GM12878 (cell line): ENCODE measurements around the gene SERHL2. TPM values are rescaled to one million over a fixed set of nuclear protein-coding genes. Genes with fewer than 3 reads are reported as not detected.

Experiments
- ATAC-seq: fragments of 200-7000 bp; cut with Tn5 transposase; 3 replicates; pipeline ENCODE4 v1.9.1; 2020; ENCODE audit warnings: mild to moderate bottlenecking, moderate library complexity
- BruUV-seq: library from RNA; stranded (reverse); fragments of 400-500 nt; replicated peaks from 2 replicates; lab custom pipeline; 2021; lab: Mats Ljungman, UMichigan
- CTCF ChIA-PET: fragments of 300-600 bp; sonication (Branson Sonifier 250); formaldehyde crosslinking; extraction: SDS; loops from one replicate; lab custom pipeline; 2021; ENCODE audit warnings: inconsistent platforms; lab: Yijun Ruan, JAX
- POLR2A ChIA-PET: fragments of 350-600 bp; formaldehyde crosslinking; extraction: SDS; loops from one replicate; lab custom pipeline; 2021; ENCODE audit warnings: inconsistent platforms; lab: Charles Lee
- RAD21 ChIA-PET: fragments of 300-600 bp; sonication (Branson Sonifier 250); formaldehyde crosslinking; loops from one replicate; lab custom pipeline; 2023; ENCODE audit warnings: antibody characterized with exemption; ENCODE audit not compliant: unreplicated experiment; lab: Charles Lee
- SMC1A ChIA-PET: fragments of 300-600 bp; sonication (Branson Sonifier 250); formaldehyde crosslinking; loops from one replicate; lab custom pipeline; 2023; ENCODE audit not compliant: unreplicated experiment, uncharacterized antibody; lab: Charles Lee
- DNase-seq: peaks from one replicate; pipeline ENCODE4 v3.0.0-alpha.2; 2011; ENCODE audit warnings: low read depth, low spot score
- FAIRE-seq: peaks from 3 replicates; lab custom pipeline; 2011; peaks lifted over from hg19 to GRCh38; lab: Jason Lieb, UNC
- H2AFZ ChIP-seq: 2 replicates; pipeline ENCODE4 v1.6.0; 2011; ENCODE audit warnings: low read depth, low read length, control low read depth; ENCODE audit not compliant: control insufficient read depth
- H3K27ac ChIP-seq: 2 replicates; pipeline ENCODE4 v1.5.1; 2011; ENCODE audit warnings: control low read depth; ENCODE audit not compliant: control insufficient read depth, insufficient read depth
- H3K27me3 ChIP-seq, 2 experiments: replicated peaks in 1 of 2; 2 replicates each; pipeline versions ENCODE4 v1.6.0 to v1.6.1; 2011; ENCODE audit warnings: low read length in 1 of 2; ENCODE audit not compliant: control insufficient read depth in 2 of 2, insufficient read depth in 2 of 2
- H3K36me3 ChIP-seq, 2 experiments: 2 replicates each; pipeline ENCODE4 v1.5.1; 2011; ENCODE audit warnings: low read length in 1 of 2; ENCODE audit not compliant: control insufficient read depth in 2 of 2, insufficient read depth in 2 of 2
- H3K4me1 ChIP-seq: 2 replicates; pipeline ENCODE4 v1.6.1; 2011; ENCODE audit warnings: mild to moderate bottlenecking, low read length, moderate library complexity, mixed read lengths; ENCODE audit not compliant: control insufficient read depth, insufficient read depth
- H3K4me2 ChIP-seq: 2 replicates; pipeline ENCODE4 v1.6.0; 2011; ENCODE audit warnings: control low read depth; ENCODE audit not compliant: control insufficient read depth, insufficient read depth
- H3K4me3 ChIP-seq: fragments of 200-600 bp; sonication (generic); 2 replicates; pipeline ENCODE4 v1.5.1; 2016
- H3K79me2 ChIP-seq: 2 replicates; pipeline ENCODE4 v1.6.0; 2011; ENCODE audit warnings: low read length; ENCODE audit not compliant: control insufficient read depth, insufficient read depth
- H3K9ac ChIP-seq: 2 replicates; pipeline ENCODE4 v1.8.0; 2011; ENCODE audit warnings: low read length, control low read depth, mixed read lengths; ENCODE audit not compliant: control insufficient read depth, insufficient read depth
- H3K9me3 ChIP-seq: replicated peaks from 3 replicates; pipeline ENCODE4 v1.5.1; 2011; ENCODE audit warnings: mild to moderate bottlenecking, low read length; ENCODE audit not compliant: control insufficient read depth, insufficient read depth
- H4K20me1 ChIP-seq: 2 replicates; pipeline ENCODE4 v1.6.0; 2011; ENCODE audit not compliant: control insufficient read depth, insufficient read depth
- ATF2 ChIP-seq: IDR thresholded peaks from 2 replicates; pipeline ENCODE4 v1.6.1; 2012; ENCODE audit warnings: low read length, inconsistent platforms
- ATF7 ChIP-seq: fragments of 450-650 bp; IDR thresholded peaks from 2 replicates; pipeline ENCODE4 v1.6.1; 2016; ENCODE audit warnings: low read depth, mild to moderate bottlenecking
- CREB1 ChIP-seq: IDR thresholded peaks from 2 replicates; pipeline ENCODE4 v1.6.1; 2012; ENCODE audit warnings: low read depth, mild to moderate bottlenecking, inconsistent platforms
- CREM ChIP-seq: IDR thresholded peaks from 2 replicates; pipeline ENCODE4 v1.6.1; 2014; ENCODE audit warnings: antibody characterized with exemption, low read depth
- EP300 ChIP-seq, 2 experiments: fragments of 150-350 bp in 1 of 2; IDR thresholded peaks; 2 replicates each; pipeline ENCODE4 v1.6.1; 2011 to 2012; ENCODE audit warnings: low read depth in 2 of 2, low read length in 2 of 2, borderline replicate concordance in 1 of 2, improper control_type of control experiment in 1 of 2, inconsistent platforms in 1 of 2; ENCODE audit not compliant: control insufficient read depth in 1 of 2
- NR2C2 ChIP-seq: IDR thresholded peaks from 2 replicates; pipeline ENCODE4 v1.6.1; 2011; ENCODE audit warnings: borderline replicate concordance, low read depth; ENCODE audit not compliant: control insufficient read depth, insufficient read length
- PML ChIP-seq: IDR thresholded peaks from 2 replicates; pipeline ENCODE4 v1.6.1; 2012; ENCODE audit warnings: low read length, inconsistent platforms
- RAD51 ChIP-seq: fragments of 450-650 bp; IDR thresholded peaks from 2 replicates; pipeline ENCODE4 v1.6.1; 2016; ENCODE audit warnings: moderate library complexity, mild to moderate bottlenecking, inconsistent platforms
- SPI1 ChIP-seq: IDR thresholded peaks from 2 replicates; pipeline ENCODE4 v1.6.1; 2011; ENCODE audit warnings: low read depth, mild to moderate bottlenecking, low read length, moderate library complexity, borderline replicate concordance; ENCODE audit not compliant: insufficient read depth
- SRF ChIP-seq, 2 experiments: IDR thresholded peaks; 2 replicates each; pipeline ENCODE4 v1.6.1; 2011; ENCODE audit warnings: low read depth in 2 of 2, low read length in 2 of 2, mild to moderate bottlenecking in 1 of 2, moderate library complexity in 1 of 2
- TARDBP ChIP-seq: IDR thresholded peaks from 2 replicates; pipeline ENCODE4 v1.6.1; 2016; ENCODE audit warnings: borderline replicate concordance
- YY1 ChIP-seq: IDR thresholded peaks from 2 replicates; pipeline ENCODE4 v1.6.1; 2011; ENCODE audit warnings: low read depth, mild to moderate bottlenecking, low read length
- ZNF207 ChIP-seq: fragments of 450-650 bp; IDR thresholded peaks from 2 replicates; pipeline ENCODE4 v1.6.1; 2014; ENCODE audit warnings: antibody characterized with exemption, mild to moderate bottlenecking, borderline replicate concordance
- ZNF592 ChIP-seq: fragments of 450-650 bp; IDR thresholded peaks from 2 replicates; pipeline ENCODE4 v1.6.1; 2017; ENCODE audit warnings: mild to moderate bottlenecking, moderate library complexity
- ZZZ3 ChIP-seq: IDR thresholded peaks from 2 replicates; pipeline ENCODE4 v1.6.1; 2011; ENCODE audit warnings: low read depth; ENCODE audit not compliant: control insufficient read depth, insufficient read length
- WGBS: methylation state at CpG from one replicate; pipeline ENCODE4 v1.1.6; 2016; ENCODE audit warnings: low lambda C conversion rate; ENCODE audit not compliant: insufficient replicate concordance, insufficient coverage; ENCODE audit errors: missing lambda C conversion rate; 5-methylcytosine and 5-hydroxymethylcytosine counted together
- in situ Hi-C: fragments of 300-500 bp; cut with MboI; formaldehyde crosslinking; loops from 9 replicates; pipeline ENCODE4 v1.14.3; 2018; ENCODE audit warnings: mixed read lengths
- intact Hi-C: fragments of 100-400 bp; cut with micrococcal nuclease; formaldehyde crosslinking; loops from one replicate; pipeline ENCODE4 v1.14.2; 2022; ENCODE audit not compliant: unreplicated experiment
- polyA plus RNA-seq, 11 experiments: library from polyadenylated mRNA; depleted of rRNA in 4 of 11; unstranded in 6 of 11; stranded (reverse) in 5 of 11; fragments of >200 nt; fragmentation: Nextera tagmentation in 4 of 11; fragmentation: Illumina TruSeq in 1 of 11; extraction: Ambion mirVana in 4 of 11; extraction: Trizol in 1 of 11; gene quantifications; 1 replicate in 1 of 11; 2 replicates in 10 of 11; pipeline versions ENCODE4 v1.2.1 to v1.2.3, GENCODE V29; 2011 to 2016; ENCODE audit warnings: inconsistent platforms in 2 of 11, missing spikeins in 2 of 11, low read depth in 1 of 11
- total RNA-seq, 4 experiments: library from RNA; depleted of rRNA in 3 of 4; stranded (reverse); fragments of >200 nt in 3 of 4; fragmentation: Illumina TruSeq in 1 of 4; extraction: Trizol in 1 of 4; gene quantifications; 2 replicates each; pipeline versions ENCODE4 v1.2.1 to v1.2.3, GENCODE V29; 2013 to 2021
- TF ChIP-seq, protein P1 (sequence below): IDR thresholded peaks from 2 replicates; pipeline ENCODE4 v1.6.1; 2012; ENCODE audit warnings: low read depth, low read length, improper control_type of control experiment

SERHL2 gene
- total and polyA plus RNA-seq, 10 of the 15 experiments (the other 5 are each of a cell fraction or from before 2014, with no cell fraction given), result 0.63 to 2.0 (median 1.2) TPM

- TF ChIP-seq ATF2 (no peak), ATF7 (no peak), ZNF207 (no peak), NR2C2 (no peak), SPI1 (no peak), PML (no peak), CREM (no peak)
- TF ChIP-seq, protein P1, sequence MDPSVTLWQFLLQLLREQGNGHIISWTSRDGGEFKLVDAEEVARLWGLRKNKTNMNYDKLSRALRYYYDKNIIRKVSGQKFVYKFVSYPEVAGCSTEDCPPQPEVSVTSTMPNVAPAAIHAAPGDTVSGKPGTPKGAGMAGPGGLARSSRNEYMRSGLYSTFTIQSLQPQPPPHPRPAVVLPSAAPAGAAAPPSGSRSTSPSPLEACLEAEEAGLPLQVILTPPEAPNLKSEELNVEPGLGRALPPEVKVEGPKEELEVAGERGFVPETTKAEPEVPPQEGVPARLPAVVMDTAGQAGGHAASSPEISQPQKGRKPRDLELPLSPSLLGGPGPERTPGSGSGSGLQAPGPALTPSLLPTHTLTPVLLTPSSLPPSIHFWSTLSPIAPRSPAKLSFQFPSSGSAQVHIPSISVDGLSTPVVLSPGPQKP, result no peak
Measured at GRCh38 chr22:42522546-42522945, 31.2 kb upstream of the SERHL2 start (continued).

DNA sequence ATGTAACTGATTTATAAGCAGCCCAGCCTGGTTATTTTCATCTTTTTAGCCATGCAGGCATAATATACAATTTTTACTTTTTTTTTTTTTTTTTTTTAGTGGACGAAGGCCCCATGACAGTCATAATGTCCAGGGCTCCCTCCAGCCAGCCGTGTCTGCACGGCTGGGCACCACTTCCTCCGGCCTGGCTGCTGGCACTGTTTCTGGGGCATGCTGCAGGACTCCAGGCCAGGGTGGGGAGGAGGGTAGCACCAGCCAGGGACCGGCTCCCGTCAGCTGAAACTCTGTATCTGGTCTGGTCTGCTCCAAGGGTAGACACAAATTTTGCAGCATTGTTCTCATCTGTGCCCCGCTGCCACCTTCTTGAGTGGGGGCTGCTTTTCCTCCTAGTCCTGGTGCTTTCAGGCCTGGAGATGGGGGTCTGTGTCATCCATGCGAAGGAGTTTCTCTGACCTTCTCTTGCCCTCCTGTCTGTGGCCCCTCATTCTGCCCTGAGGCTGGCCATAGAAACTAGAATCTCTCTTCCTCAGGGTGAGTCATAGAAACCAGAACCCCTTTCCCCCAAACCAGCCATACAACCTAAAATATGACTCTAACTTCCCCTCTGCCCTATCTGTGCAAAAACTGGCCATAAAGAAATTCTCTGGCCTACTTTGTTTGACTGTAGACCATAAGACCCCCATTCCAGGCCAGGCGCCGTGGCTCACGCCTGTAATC, 25.0 kb upstream of the SERHL2 start:
- in situ Hi-C loops, result no loop called here
- Histone ChIP-seq H3K4me2 (no peak overlapping the region), H3K4me1 (peaks cover 15% of the 10 kb centered on the region), H2AFZ (no peak overlapping the region), H4K20me1 (no peaks in the 10 kb centered on the region), H3K79me2 (no peaks in the 10 kb centered on the region), H3K9me3 (no peaks in the 10 kb centered on the region), H3K27ac (no peak overlapping the region), H3K9ac (no peak overlapping the region), H3K36me3 (no peaks in the 10 kb centered on the region), H3K4me3 (no peak overlapping the region), H3K27me3 (no peaks in the 10 kb centered on the region)
- DNase-seq (no peak), FAIRE-seq (no peak), ATAC-seq (no peak)
- intact Hi-C loops, result loop anchor here (5.0 kb wide), 1 partner anchor 84 kb away; the partner anchor contains the start of gene POLDIP3
- 95% methylated on average over 10 of the region's 11 CpGs for WGBS
- CTCF ChIA-PET, result no interaction called here
- POLR2A ChIA-PET, result no interaction called here
- BruUV-seq, result no TSS peak
- SMC1A ChIA-PET, result no interaction called here
- RAD21 ChIA-PET, result no interaction called here
- TF ChIP-seq ZNF592 (no peak), SRF (IDR thresholded peaks at IDR 0.05; ENCODE audit: low read depth in 2 of 2, low read length in 2 of 2) (no peak), CREB1 (no peak), EP300 (IDR thresholded peaks at IDR 0.05; ENCODE audit: borderline replicate concordance in 1 of 2, control insufficient read depth in 1 of 2, low read depth in 2 of 2, low read length in 2 of 2) (no peak), YY1 (no peak), ATF2 (no peak), RAD51 (no peak), ZZZ3 (no peak), TARDBP (no peak)
